Ovary (tissue), 9 donors: ENCODE data around the gene C19orf12. TPM values are rescaled to one million over a fixed set of nuclear protein-coding genes. Genes with fewer than 3 reads are reported as not detected.

Source experiments
- DNase-seq, 5 donors: peaks; one replicate each; pipeline ENCODE4 v3.0.0-alpha.2; 2019 to 2020
- H3K27ac ChIP-seq, 2 donors: fragments of 200-600 bp; one replicate each; pipeline versions ENCODE4 v1.5.1 to v1.8.0; 2019 to 2022
- H3K27me3 ChIP-seq: fragments of 200-600 bp; one replicate; pipeline ENCODE4 v1.8.0; 2022
- H3K36me3 ChIP-seq: fragments of 200-600 bp; sonication (generic); one replicate; pipeline ENCODE4 v1.5.1; 2019
- H3K4me1 ChIP-seq: one replicate; pipeline ENCODE4 v1.8.1; 2013; ENCODE audit warnings: mild to moderate bottlenecking, moderate library complexity; ENCODE audit not compliant: insufficient read depth
- H3K4me3 ChIP-seq: fragments of 200-600 bp; sonication (generic); one replicate; pipeline ENCODE4 v1.5.1; 2017
- H3K9me3 ChIP-seq, 2 donors: fragments of 200-600 bp in 1 of 2; sonication (generic) in 1 of 2; one replicate each; pipeline versions ENCODE4 v1.5.1 to v1.8.1; 2013 to 2019; ENCODE audit warnings: mild to moderate bottlenecking in 1 of 2, moderate library complexity in 1 of 2
- EP300 ChIP-seq: sonication (generic); formaldehyde crosslinking; IDR thresholded peaks from one replicate; pipeline ENCODE4 v1.6.1; 2017; ENCODE audit warnings: antibody characterized with exemption
- POLR2A ChIP-seq: fragments of 450-650 bp; IDR thresholded peaks from one replicate; pipeline ENCODE4 v1.6.1; 2017; ENCODE audit warnings: antibody characterized with exemption, mild to moderate bottlenecking, moderate library complexity
- WGBS, 3 donors: extraction: QIAGEN DNeasy Blood & Tissue Kit in 1 of 3; methylation state at CpG; one replicate each; pipeline versions ENCODE4 v1.1.5 to v1.1.7; 2013 to 2017; 5-methylcytosine and 5-hydroxymethylcytosine counted together
- intact Hi-C, 4 donors: fragments of 100-400 bp; cut with DNase I; formaldehyde crosslinking; loops; one replicate each; pipeline versions ENCODE4 v1.11.0 to v1.15.1; 2022 to 2023
- polyA plus RNA-seq, 2 donors: library from polyadenylated mRNA; stranded (reverse); fragments of 200-250 nt in 1 of 2; fragments of 350-450 nt in 1 of 2; fragmentation: Illumina TruSeq in 1 of 2; extraction: RNeasy Lipid Tissue Mini Kit (QIAGEN cat#74804) in 1 of 2; gene quantifications; one replicate each; pipeline ENCODE4 v1.2.3, GENCODE V29; 2013 to 2014
- total RNA-seq, 7 donors: library from RNA; depleted of rRNA in 2 of 7; stranded (reverse); fragments of >200 nt in 2 of 7; fragmentation: NEBNext Ultra II Directional in 3 of 7; extraction: Animal tissue kit (Norgen Biotek cat#: 25700) in 3 of 7; gene quantifications; one replicate each; pipeline versions ENCODE4 v1.1.0 to v1.2.4, GENCODE V29; 2016 to 2023
- TF ChIP-seq, protein P1 (sequence below), 3 donors: fragments of 450-650 bp in 2 of 3; fragments of 200-600 bp in 1 of 3; IDR thresholded peaks; one replicate each; pipeline versions ENCODE4 v1.5.1 to v1.8.0; 2016 to 2022; ENCODE audit warnings: antibody characterized with exemption in 3 of 3, mild to moderate bottlenecking in 1 of 3
- donor health status: DM: no; HTN: no; CAD: no; lungs with moderate emphysema.
- donor health status: DM: no; HTN: no; CAD: no.
- donor health status: Bipolar disorder and iron deficiency.
- donor health status: DM: yes; HTN: yes; CAD: no.
- donor health status: DM: no; HTN: no; CAD: no.
- donor health status: DM: yes; HTN: yes; CAD: no.

Gene C19orf12
- total and polyA plus RNA-seq, 9 donors: 15.6 to 33.6 (median 24.1) TPM

- intact Hi-C loops: no loop called here
- no peaks in the 10 kb centered on the region for H3K9me3 ChIP-seq
- no peak overlapping the region for H3K4me3 ChIP-seq
- DNase-seq: no peak
- TF ChIP-seq, protein P1, sequence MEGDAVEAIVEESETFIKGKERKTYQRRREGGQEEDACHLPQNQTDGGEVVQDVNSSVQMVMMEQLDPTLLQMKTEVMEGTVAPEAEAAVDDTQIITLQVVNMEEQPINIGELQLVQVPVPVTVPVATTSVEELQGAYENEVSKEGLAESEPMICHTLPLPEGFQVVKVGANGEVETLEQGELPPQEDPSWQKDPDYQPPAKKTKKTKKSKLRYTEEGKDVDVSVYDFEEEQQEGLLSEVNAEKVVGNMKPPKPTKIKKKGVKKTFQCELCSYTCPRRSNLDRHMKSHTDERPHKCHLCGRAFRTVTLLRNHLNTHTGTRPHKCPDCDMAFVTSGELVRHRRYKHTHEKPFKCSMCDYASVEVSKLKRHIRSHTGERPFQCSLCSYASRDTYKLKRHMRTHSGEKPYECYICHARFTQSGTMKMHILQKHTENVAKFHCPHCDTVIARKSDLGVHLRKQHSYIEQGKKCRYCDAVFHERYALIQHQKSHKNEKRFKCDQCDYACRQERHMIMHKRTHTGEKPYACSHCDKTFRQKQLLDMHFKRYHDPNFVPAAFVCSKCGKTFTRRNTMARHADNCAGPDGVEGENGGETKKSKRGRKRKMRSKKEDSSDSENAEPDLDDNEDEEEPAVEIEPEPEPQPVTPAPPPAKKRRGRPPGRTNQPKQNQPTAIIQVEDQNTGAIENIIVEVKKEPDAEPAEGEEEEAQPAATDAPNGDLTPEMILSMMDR (IDR thresholded peaks at IDR 0.05): no peak
- TF ChIP-seq POLR2A (no peak), EP300 (no peak)
- 57 to 67% (median 65%) methylated on average over 13 of the region's 13 CpGs for WGBS, 3 donors
- H3K27me3 ChIP-seq: no peaks in the 10 kb centered on the region
- H3K36me3 ChIP-seq: no peaks in the 10 kb centered on the region
- H3K4me1 ChIP-seq: peaks cover 9% of the 10 kb centered on the region
- H3K27ac ChIP-seq: no peak overlapping the region
These were observed 33.4 kb downstream of the C19orf12 start for GRCh38 chr19:29681422-29682235.

DNA sequence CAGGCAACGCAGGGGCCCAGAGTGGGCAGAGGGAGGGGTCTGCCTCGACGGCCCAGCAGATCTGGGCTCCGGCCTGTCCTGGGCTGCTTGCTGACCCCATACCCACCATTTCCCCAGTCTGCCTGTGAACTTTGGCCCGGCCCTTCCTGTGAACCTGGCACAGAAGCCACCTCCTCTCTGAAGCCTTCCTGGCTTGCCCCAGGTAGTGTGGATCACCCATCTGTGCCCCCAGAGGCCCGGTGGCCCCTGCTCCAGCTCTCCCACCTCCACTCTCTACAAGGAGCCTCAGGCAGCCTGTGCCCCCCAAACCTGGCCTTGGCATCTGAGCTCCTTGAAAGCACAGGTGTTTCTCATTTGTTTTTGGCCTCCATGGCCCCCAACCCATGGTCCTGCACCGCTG lies 34.1 kb downstream of the C19orf12 start:
- no peak for TF ChIP-seq EP300
- TF ChIP-seq, protein P1 (IDR thresholded peaks at IDR 0.05): no peak
- no peak for TF ChIP-seq POLR2A
- Histone ChIP-seq H3K4me3 (no peak overlapping the region), H3K27me3 (no peaks in the 10 kb centered on the region), H3K27ac (no peak overlapping the region), H3K36me3 (no peaks in the 10 kb centered on the region), H3K9me3 (no peaks in the 10 kb centered on the region), H3K4me1 (peaks cover 9% of the 10 kb centered on the region)
- DNase-seq: no peak
- 81 to 86% (median 85%) methylated on average over 7 of the region's 7 CpGs for WGBS, 3 donors
- intact Hi-C loops: no loop called here

GRCh38 chr19:29680447-29680846 lies 34.6 kb downstream of the C19orf12 start:
- Histone ChIP-seq H3K27me3 (no peaks in the 10 kb centered on the region), H3K4me3 (no peak overlapping the region), H3K9me3 (no peaks in the 10 kb centered on the region), H3K27ac (no peak overlapping the region), H3K4me1 (peaks cover 9% of the 10 kb centered on the region), H3K36me3 (no peaks in the 10 kb centered on the region)
- intact Hi-C loops: no loop called here
- TF ChIP-seq EP300: no peak
- TF ChIP-seq POLR2A: no peak
- TF ChIP-seq, protein P1 (IDR thresholded peaks at IDR 0.05): no peak
- WGBS, 3 donors: 81 to 94% (median 86%) methylated on average over 12 of the region's 12 CpGs
- DNase-seq: no peak

- H3K4me1 ChIP-seq: peaks cover 9% of the 10 kb centered on the region
- H3K27ac ChIP-seq: peak overlapping the region in 1 of 2 donors; percentile 11
- no peaks in the 10 kb centered on the region for H3K27me3 ChIP-seq
- H3K9me3 ChIP-seq: no peaks in the 10 kb centered on the region
- WGBS, 3 donors: 92 to 94% (median 93%) methylated on average over 9 of the region's 9 CpGs
- intact Hi-C loops: no loop called here
- no peaks in the 10 kb centered on the region for H3K36me3 ChIP-seq
- H3K4me3 ChIP-seq: no peak overlapping the region
- no peak for DNase-seq
- TF ChIP-seq EP300: no peak
- TF ChIP-seq, protein P1 (IDR thresholded peaks at IDR 0.05): no peak
- no peak for TF ChIP-seq POLR2A
These were observed 35.4 kb downstream of the C19orf12 start for GRCh38 chr19:29679598-29680210.
